Measurements from ENCODE around the gene MAMDC4. TPM values are rescaled to one million over a fixed set of nuclear protein-coding genes. Genes with fewer than 3 reads are reported as not detected.

MAMDC4 gene
- polyA plus RNA-seq, 1 donor (not counting 4 experiments of a cell fraction or from before 2014, with no cell fraction given) = 0.49 TPM

DNA sequence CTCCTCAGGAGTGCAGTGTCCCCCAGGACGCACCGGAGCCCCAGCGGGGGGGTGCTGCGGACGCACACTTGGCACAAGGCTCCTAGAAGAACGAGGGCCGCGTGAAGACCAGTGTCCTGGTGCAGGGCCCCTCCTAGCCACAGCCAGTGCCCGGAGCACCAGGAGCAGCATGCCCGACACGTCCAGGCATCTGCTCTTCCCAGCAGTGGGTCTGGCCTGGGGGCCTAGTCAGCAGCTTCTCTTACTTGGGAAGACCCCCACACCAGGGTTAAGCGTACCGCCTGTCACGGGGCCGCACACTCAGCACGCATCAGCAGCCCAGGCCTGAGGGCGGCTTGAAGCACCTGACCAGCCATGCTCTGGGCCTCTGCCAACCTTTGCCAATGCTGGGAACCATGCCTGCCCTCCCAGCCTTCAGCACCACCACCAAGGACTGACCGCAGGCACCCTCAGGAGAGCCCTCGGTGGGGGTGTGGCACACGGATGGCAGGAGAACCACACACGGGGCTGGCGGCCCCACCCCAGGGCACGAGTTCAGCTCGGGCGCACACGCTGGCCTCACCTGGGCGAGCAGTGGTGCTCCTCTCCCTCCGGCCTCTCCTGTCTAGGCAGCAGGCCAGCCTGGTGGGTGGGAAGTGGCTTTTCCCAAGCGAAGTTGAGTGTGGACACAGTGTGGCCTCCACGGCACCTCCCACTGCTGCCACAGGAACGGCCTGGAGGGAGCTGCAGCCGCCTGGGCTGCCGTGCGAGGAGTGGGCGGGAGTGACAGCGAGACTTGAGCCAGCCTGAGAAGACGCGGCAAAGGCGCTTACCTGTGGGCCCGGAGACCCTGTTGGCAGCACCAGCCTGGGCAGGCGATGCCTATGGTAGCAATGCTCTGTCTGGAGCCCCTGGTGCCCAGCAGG is 21.9 kb upstream of the MAMDC4 start:
- H3K9me1 ChIP-seq (ENCODE audit: control insufficient read depth, extremely low read depth, insufficient read depth, low read length) = no peaks in the 10 kb centered on the region
- no peak overlapping the region for H3K4me3 ChIP-seq (ENCODE audit: control insufficient read depth in 2 of 3, extremely low read depth in 1 of 3, insufficient read depth in 2 of 3, low read depth in 1 of 3, low read length in 3 of 3)
- TF ChIP-seq EZH2 (IDR thresholded peaks at IDR 0.05; ENCODE audit: low read length) = no peak
- TF ChIP-seq, protein P1, sequence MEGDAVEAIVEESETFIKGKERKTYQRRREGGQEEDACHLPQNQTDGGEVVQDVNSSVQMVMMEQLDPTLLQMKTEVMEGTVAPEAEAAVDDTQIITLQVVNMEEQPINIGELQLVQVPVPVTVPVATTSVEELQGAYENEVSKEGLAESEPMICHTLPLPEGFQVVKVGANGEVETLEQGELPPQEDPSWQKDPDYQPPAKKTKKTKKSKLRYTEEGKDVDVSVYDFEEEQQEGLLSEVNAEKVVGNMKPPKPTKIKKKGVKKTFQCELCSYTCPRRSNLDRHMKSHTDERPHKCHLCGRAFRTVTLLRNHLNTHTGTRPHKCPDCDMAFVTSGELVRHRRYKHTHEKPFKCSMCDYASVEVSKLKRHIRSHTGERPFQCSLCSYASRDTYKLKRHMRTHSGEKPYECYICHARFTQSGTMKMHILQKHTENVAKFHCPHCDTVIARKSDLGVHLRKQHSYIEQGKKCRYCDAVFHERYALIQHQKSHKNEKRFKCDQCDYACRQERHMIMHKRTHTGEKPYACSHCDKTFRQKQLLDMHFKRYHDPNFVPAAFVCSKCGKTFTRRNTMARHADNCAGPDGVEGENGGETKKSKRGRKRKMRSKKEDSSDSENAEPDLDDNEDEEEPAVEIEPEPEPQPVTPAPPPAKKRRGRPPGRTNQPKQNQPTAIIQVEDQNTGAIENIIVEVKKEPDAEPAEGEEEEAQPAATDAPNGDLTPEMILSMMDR (optimal IDR thresholded peaks at IDR 0.05 in 1 of 3, IDR thresholded peaks at IDR 0.05 in 1 of 3, conservative IDR thresholded peaks at IDR 0.05 in 1 of 3; ENCODE audit: extremely low read depth in 1 of 3, insufficient read depth in 2 of 3, low read length in 3 of 3) = no peak
- no peak for FAIRE-seq
- H4K20me1 ChIP-seq (ENCODE audit: control insufficient read depth, extremely low read depth, insufficient read depth, low read length) = no peaks in the 10 kb centered on the region
- no peak overlapping the region for H3K9ac ChIP-seq (ENCODE audit: control insufficient read depth, extremely low read depth, insufficient read depth, low read length)
- H2AFZ ChIP-seq (ENCODE audit: control insufficient read depth, low read length) = no peak overlapping the region
- no peaks in the 10 kb centered on the region for H3K9me3 ChIP-seq (ENCODE audit: control insufficient read depth, low read depth, low read length)
- no peak overlapping the region for H3K27ac ChIP-seq (ENCODE audit: control insufficient read depth, insufficient read depth, low read length)
- H3K79me2 ChIP-seq (ENCODE audit: control insufficient read depth, insufficient read depth, low read length) = no peaks in the 10 kb centered on the region
- no peaks in the 10 kb centered on the region for H3K27me3 ChIP-seq (ENCODE audit: control insufficient read depth, extremely low read depth, insufficient read depth, low read length)
- dilution Hi-C loops (cut with MboI; ENCODE audit: extremely low pct_ligation_motif_present, low sequenced_read_pairs) = no loop called here
- no peak for DNase-seq (ENCODE audit: low read depth, low spot score)
- no peak overlapping the region for H3K4me2 ChIP-seq (ENCODE audit: control insufficient read depth, extremely low read depth, insufficient read depth, low read depth, low read length)
- H3K4me1 ChIP-seq (ENCODE audit: control insufficient read depth, extremely low read depth, insufficient read depth, low read length) = no peaks in the 10 kb centered on the region
- H3K36me3 ChIP-seq (ENCODE audit: control insufficient read depth in 2 of 2, extremely low read depth in 1 of 2, insufficient read depth in 2 of 2, low read length in 2 of 2) = peaks cover 16 to 36% of the 10 kb centered on the region in 2 experiments

DNA sequence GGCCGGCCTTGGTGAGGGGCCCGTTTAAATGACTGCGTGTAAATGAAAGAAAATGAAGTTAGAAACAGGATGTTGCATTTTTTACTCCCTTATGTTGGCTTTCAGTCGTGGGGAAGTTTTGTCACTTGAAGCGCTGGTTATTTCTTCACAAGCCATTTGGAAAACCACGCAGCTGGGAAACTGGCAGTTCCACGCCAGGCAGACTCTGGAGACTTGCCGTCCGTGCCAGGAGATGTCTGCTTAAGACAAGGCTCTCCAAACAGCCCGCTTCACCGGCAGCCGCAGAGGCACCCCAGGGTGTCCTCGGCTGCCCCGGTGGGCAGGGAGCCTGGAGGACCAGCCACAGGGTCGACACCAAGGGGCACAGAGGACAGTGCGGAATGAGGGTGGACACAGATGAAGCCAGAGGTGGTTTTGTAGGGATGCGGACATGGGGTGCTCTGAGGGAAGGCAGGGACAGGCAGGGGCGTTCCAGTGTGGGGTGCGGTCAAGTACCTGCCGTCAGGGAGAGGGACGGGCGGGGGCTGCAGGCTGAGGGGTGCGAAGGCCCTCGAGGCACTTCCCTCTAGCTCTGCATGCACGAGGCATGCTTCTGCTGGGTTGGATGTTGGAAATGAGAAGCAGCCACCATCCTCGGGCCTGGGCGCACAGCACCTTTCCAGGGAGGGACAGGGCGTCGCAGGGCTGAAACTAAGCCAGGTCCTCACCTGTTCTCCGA is 21.0 kb upstream of the MAMDC4 start:
- Histone ChIP-seq H3K27ac (ENCODE audit: control insufficient read depth, insufficient read depth, low read length) (no peak overlapping the region), H3K4me3 (ENCODE audit: control insufficient read depth in 2 of 3, extremely low read depth in 1 of 3, insufficient read depth in 2 of 3, low read depth in 1 of 3, low read length in 3 of 3) (no peak overlapping the region), H3K36me3 (ENCODE audit: control insufficient read depth in 2 of 2, extremely low read depth in 1 of 2, insufficient read depth in 2 of 2, low read length in 2 of 2) (peaks cover 16 to 36% of the 10 kb centered on the region in 2 experiments), H3K9me3 (ENCODE audit: control insufficient read depth, low read depth, low read length) (no peaks in the 10 kb centered on the region), H3K4me1 (ENCODE audit: control insufficient read depth, extremely low read depth, insufficient read depth, low read length) (no peaks in the 10 kb centered on the region), H3K9me1 (ENCODE audit: control insufficient read depth, extremely low read depth, insufficient read depth, low read length) (no peaks in the 10 kb centered on the region), H3K9ac (ENCODE audit: control insufficient read depth, extremely low read depth, insufficient read depth, low read length) (no peak overlapping the region), H4K20me1 (ENCODE audit: control insufficient read depth, extremely low read depth, insufficient read depth, low read length) (no peaks in the 10 kb centered on the region), H2AFZ (ENCODE audit: control insufficient read depth, low read length) (no peak overlapping the region), H3K27me3 (ENCODE audit: control insufficient read depth, extremely low read depth, insufficient read depth, low read length) (no peaks in the 10 kb centered on the region), H3K4me2 (ENCODE audit: control insufficient read depth, extremely low read depth, insufficient read depth, low read depth, low read length) (no peak overlapping the region), H3K79me2 (ENCODE audit: control insufficient read depth, insufficient read depth, low read length) (no peaks in the 10 kb centered on the region)
- no peak for DNase-seq (ENCODE audit: low read depth, low spot score)
- dilution Hi-C loops (cut with MboI; ENCODE audit: extremely low pct_ligation_motif_present, low sequenced_read_pairs) = no loop called here
- no peak for TF ChIP-seq EZH2 (IDR thresholded peaks at IDR 0.05; ENCODE audit: low read length)
- TF ChIP-seq, protein P1 (optimal IDR thresholded peaks at IDR 0.05 in 1 of 3, IDR thresholded peaks at IDR 0.05 in 1 of 3, conservative IDR thresholded peaks at IDR 0.05 in 1 of 3; ENCODE audit: extremely low read depth in 1 of 3, insufficient read depth in 2 of 3, low read length in 3 of 3) = no peak
- no peak for FAIRE-seq

Data from keratinocyte (primary cell).